Keratinocyte (primary cell): ENCODE results near the gene ALPK1.

Experiments used
- EZH2 ChIP-seq: IDR thresholded peaks from one replicate; pipeline ENCODE4 v1.6.1; 2012; ENCODE audit warnings: inconsistent platforms, mild to moderate bottlenecking, low read length, moderate library complexity
- TF ChIP-seq, protein P1 (sequence below), 3 experiments: IDR thresholded peaks in 1 of 3; conservative IDR thresholded peaks in 1 of 3; optimal IDR thresholded peaks in 1 of 3; 2 replicates in 2 of 3; 3 replicates in 1 of 3; pipeline versions ENCODE3 to v1.5.1; 2011; ENCODE audit warnings: low read length in 3 of 3, mild to moderate bottlenecking in 3 of 3, moderate library complexity in 2 of 3, control low read depth in 1 of 3, inconsistent platforms in 1 of 3; ENCODE audit not compliant: insufficient read depth in 2 of 3; ENCODE audit errors: extremely low read depth in 1 of 3

DNA sequence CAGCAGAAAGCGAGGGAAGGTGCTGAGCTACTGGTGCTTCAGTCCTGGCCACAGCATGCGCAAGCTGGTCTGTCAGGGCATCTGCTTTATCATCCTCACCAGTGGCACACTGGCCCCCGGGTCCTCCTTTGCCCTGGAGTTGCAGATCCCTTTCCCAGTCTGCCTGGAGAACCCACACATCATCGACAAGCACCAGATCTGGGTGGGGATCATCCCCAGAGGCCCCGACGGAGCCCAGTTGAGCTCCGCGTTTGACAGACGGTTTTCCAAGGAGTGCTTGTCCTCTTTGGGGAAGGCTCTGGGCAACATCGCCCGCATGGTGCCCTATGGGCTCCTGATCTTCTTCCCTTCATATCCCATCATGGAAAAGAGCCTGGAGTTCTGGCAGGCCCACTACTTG, 60.3 kb downstream of the ALPK1 start:
- TF ChIP-seq EZH2: no peak
- TF ChIP-seq, protein P1, sequence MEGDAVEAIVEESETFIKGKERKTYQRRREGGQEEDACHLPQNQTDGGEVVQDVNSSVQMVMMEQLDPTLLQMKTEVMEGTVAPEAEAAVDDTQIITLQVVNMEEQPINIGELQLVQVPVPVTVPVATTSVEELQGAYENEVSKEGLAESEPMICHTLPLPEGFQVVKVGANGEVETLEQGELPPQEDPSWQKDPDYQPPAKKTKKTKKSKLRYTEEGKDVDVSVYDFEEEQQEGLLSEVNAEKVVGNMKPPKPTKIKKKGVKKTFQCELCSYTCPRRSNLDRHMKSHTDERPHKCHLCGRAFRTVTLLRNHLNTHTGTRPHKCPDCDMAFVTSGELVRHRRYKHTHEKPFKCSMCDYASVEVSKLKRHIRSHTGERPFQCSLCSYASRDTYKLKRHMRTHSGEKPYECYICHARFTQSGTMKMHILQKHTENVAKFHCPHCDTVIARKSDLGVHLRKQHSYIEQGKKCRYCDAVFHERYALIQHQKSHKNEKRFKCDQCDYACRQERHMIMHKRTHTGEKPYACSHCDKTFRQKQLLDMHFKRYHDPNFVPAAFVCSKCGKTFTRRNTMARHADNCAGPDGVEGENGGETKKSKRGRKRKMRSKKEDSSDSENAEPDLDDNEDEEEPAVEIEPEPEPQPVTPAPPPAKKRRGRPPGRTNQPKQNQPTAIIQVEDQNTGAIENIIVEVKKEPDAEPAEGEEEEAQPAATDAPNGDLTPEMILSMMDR (optimal IDR thresholded peaks at IDR 0.05 in 1 of 3, IDR thresholded peaks at IDR 0.05 in 1 of 3, conservative IDR thresholded peaks at IDR 0.05 in 1 of 3; ENCODE audit: extremely low read depth in 1 of 3, insufficient read depth in 2 of 3, low read length in 3 of 3): no peak
